Astrocyte of the spinal cord (primary cell): Measurements from ENCODE around the gene LYST.

Experiments
- DNase-seq: peaks from one replicate; pipeline ENCODE4 v3.0.0; 2011; ENCODE audit warnings: low read depth, low spot score
- H3K4me3 ChIP-seq: 2 replicates; pipeline ENCODE4 v1.5.1; 2011; ENCODE audit warnings: low read depth, mild to moderate bottlenecking, low read length, moderate library complexity
- in situ Hi-C: cut with HindIII; loops from 2 replicates; pipeline ENCODE4 v1.10.0; 2017; ENCODE audit warnings: low sequenced_read_pairs
- TF ChIP-seq, protein P1 (sequence below): IDR thresholded peaks from 2 replicates; pipeline ENCODE4 v1.5.1; 2012; ENCODE audit warnings: low read depth, mild to moderate bottlenecking, low read length, inconsistent platforms

Gene LYST

DNA sequence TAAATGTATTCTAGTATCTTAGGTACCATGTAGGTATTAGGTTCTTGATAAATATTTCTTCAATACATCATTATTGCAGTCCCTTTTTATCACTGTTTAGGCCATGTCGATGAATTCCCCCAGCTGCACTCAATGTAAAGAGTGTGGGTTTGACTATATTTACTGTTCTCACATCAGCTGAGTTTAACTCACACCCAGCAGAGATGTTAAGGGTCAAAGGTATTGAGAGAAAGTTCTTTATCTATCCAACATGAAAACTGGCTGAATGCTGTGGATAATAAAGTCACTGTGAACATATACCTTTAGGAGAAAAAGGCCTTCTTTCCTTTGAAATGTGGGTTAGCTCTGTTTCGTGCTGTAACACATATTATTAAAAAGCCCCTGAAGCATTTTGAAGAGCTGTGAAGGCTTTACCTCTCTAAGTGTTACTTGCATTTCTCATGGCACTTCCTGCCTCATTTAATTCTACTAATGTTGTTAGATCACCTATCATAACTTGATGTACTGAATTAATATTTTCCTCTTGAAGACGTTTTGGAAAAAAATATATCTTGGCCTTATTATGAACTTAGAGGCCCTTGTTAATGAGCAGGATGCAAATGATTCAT lies 19.1 kb upstream of the LYST start:
- no peak for DNase-seq
- no peak overlapping the region for H3K4me3 ChIP-seq
- in situ Hi-C loops: no loop called here
- TF ChIP-seq, protein P1, sequence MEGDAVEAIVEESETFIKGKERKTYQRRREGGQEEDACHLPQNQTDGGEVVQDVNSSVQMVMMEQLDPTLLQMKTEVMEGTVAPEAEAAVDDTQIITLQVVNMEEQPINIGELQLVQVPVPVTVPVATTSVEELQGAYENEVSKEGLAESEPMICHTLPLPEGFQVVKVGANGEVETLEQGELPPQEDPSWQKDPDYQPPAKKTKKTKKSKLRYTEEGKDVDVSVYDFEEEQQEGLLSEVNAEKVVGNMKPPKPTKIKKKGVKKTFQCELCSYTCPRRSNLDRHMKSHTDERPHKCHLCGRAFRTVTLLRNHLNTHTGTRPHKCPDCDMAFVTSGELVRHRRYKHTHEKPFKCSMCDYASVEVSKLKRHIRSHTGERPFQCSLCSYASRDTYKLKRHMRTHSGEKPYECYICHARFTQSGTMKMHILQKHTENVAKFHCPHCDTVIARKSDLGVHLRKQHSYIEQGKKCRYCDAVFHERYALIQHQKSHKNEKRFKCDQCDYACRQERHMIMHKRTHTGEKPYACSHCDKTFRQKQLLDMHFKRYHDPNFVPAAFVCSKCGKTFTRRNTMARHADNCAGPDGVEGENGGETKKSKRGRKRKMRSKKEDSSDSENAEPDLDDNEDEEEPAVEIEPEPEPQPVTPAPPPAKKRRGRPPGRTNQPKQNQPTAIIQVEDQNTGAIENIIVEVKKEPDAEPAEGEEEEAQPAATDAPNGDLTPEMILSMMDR: no peak

DNA sequence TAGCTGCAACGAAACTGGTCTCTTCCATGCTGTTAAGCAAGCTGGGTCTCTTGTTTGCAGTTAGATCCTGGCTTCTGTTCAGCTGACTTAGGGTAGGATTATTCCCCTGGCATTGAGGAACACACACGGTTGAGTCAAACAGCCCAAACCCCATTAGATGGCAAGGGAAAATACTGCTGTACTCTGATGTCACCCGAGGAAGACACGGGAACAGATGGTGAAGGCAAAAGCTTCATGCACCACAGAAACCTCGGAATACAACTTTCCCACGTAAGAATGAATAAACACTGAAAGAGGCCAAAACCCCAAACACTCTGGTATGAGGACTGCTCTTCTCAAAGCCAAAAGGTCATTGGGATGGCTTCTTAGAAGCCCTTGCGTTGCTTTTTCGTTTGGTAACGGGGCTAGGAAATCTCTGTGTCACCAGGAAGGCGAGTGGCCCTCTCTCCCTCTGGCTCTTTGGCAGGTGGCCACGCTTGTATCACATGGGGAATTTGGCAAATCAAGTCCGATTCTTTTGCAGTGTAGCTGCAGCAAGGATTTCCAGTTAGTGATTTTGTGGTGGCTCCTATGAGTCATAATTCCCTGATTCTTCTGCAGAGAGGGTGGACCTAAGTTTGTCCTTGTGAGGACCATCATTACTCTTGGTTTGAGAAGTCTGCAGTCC lies 16.7 kb upstream of the LYST start:
- TF ChIP-seq, protein P1: no peak
- in situ Hi-C loops: no loop called here
- no peak overlapping the region for H3K4me3 ChIP-seq
- peak; percentile 95 for DNase-seq

DNA sequence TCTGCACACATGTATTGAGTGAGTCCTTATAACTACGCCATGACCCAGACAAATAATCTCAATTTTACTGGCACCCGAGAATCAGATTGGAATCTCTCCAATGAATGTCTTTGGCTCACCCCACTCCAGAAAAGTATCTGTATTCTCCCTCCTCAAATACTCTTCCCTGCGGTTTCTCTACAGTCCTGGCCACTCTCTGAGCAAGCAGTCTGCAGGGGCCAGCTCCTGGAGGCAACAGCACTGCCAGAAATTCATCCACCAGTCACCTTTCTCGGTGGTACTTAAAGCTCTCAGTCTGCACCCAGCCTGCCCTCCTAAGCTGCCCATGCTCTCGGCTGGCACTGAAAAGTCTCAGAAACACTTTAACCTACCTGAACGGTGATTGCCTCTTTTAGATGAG lies 16.1 kb upstream of the LYST start:
- no peak for DNase-seq
- in situ Hi-C loops: no loop called here
- no peak overlapping the region for H3K4me3 ChIP-seq
- TF ChIP-seq, protein P1: no peak

DNA sequence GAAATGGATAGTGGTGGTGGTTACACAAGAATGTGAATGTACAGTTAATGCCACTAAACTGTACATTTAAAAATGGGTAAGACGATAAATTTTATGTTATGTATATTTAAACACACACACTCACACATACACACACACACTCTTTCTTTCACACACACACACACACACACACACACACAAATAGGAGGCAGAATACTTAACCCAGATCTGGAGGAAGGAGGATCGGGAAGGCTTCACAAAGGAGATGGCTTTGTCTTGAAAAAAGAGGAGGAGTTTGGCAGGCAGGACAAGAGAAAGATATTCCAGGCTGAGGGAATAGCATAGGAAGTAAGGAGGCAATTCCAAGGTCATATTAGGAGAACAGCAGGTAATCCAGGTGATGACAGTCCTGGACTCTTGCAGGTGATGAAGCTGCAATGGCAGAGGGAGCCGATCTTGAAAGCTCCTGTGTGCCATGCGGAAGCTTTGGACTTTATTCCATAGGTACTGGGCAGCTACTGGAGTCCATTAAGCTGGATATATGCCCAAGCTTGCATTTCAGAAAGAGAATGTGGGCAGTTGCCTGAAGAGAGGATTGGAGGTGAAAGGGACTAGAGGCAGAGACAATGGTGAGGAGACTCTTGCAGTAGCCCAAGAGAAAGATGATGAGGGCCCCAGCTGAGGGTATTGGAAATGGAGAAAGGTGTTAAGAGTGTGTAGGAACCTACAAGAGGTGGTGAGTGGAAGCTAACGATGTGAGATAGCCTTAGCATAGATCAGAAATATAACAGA lies 15.4 kb upstream of the LYST start:
- in situ Hi-C loops: no loop called here
- TF ChIP-seq, protein P1: no peak
- no peak for DNase-seq
- no peak overlapping the region for H3K4me3 ChIP-seq

DNA sequence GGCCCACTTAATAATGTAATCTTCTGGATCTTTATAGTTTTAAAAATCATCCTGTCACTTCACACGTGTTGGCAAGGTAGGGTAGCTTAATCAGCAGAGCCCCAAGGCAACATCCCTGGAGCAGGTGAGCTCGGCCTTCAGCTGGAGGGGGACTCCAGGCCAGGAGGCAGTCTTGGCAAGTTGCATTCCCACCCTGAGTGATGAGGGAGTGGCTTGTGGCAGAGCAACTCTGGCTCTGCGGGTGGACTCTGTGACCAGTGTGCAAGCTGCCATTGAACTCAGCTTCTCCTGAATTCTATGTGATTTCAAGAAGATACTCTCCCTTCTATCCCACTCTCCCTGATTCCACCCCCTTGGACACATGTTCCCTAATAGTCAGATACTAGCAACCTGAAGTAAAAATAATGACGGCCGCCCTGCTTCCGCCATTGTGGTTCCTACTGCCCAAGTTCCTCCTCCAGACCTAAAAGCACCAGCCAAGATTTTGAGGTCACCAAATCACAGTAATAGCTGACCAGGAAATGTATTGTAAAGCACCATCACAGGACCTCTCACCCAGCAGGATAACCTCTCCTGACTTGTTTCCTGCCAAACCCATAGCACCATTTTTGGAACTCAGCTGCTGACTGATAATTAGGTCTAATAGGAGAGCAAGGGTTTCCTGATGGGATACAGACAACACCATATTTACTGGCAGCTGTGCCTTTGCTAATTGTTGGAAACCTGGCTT lies 11.5 kb upstream of the LYST start:
- H3K4me3 ChIP-seq: no peak overlapping the region
- TF ChIP-seq, protein P1: no peak
- DNase-seq: no peak
- in situ Hi-C loops: no loop called here

DNA sequence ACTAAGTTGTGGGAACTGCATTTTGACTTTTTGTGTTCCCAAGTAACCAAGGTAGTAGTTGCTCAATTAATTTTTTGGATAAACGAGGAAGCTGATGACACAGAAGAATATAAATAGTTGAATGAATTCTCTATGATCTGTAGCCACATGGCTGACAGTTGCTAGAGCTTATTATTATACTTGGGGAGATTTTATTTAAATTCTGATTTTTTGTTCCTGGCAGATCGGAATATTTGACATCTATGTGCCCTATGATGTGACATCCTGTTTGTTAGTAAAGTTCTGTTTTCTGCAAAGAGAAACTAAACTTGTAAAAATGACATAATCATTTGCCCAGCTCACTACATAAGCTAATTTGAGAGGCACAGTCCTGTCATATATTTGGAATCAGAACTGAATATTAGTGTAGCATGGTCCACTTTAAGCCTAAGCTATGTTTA lies 9.7 kb upstream of the LYST start:
- DNase-seq: no peak
- TF ChIP-seq, protein P1: no peak
- in situ Hi-C loops: no loop called here
- no peak overlapping the region for H3K4me3 ChIP-seq
